Prostate gland (tissue), 2 donors: ENCODE measurements around the gene CTRB2.

ENCODE experiments used
- POLR2A ChIP-seq: fragments of 450-650 bp; IDR thresholded peaks from one replicate; pipeline ENCODE4 v1.6.1; 2016; ENCODE audit warnings: antibody characterized with exemption, mild to moderate bottlenecking
- TF ChIP-seq, protein P1 (sequence below), 4 experiments: fragments of 200-600 bp in 2 of 4; fragments of 450-650 bp in 2 of 4; sonication (generic) in 2 of 4; IDR thresholded peaks; 1 replicate in 3 of 4; 2 replicates in 1 of 4; pipeline ENCODE4 v1.5.1; 2016 to 2019; ENCODE audit warnings: antibody characterized with exemption in 4 of 4, mild to moderate bottlenecking in 2 of 4, moderate library complexity in 2 of 4

DNA sequence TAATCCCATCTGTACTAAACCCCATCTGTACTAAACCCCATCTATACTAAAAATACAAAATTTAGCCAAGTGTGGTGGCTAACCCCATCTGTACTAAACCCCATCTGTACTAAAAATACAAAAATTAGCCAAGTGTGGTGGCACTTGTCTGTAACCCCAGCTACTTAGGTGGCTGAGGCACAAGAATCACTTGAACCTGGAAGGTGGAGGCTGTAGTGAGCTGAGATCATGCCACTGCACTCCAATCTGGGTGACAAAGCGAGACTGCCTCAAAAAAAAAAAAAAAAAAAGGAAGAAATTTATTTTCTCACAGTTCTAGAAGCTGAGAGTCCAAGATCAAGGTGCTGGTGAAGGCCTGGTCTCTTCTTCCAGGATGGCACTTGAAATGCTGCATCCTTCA lies 46.6 kb downstream of the CTRB2 start:
- TF ChIP-seq, protein P1, sequence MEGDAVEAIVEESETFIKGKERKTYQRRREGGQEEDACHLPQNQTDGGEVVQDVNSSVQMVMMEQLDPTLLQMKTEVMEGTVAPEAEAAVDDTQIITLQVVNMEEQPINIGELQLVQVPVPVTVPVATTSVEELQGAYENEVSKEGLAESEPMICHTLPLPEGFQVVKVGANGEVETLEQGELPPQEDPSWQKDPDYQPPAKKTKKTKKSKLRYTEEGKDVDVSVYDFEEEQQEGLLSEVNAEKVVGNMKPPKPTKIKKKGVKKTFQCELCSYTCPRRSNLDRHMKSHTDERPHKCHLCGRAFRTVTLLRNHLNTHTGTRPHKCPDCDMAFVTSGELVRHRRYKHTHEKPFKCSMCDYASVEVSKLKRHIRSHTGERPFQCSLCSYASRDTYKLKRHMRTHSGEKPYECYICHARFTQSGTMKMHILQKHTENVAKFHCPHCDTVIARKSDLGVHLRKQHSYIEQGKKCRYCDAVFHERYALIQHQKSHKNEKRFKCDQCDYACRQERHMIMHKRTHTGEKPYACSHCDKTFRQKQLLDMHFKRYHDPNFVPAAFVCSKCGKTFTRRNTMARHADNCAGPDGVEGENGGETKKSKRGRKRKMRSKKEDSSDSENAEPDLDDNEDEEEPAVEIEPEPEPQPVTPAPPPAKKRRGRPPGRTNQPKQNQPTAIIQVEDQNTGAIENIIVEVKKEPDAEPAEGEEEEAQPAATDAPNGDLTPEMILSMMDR (IDR thresholded peaks at IDR 0.05), result no peak
- no peak for TF ChIP-seq POLR2A
